Amniotic epithelial cell (primary cell): ENCODE results near the gene NT5E.

Experiments used
- DNase-seq: peaks from one replicate; pipeline ENCODE4 v3.0.0-alpha.2; 2010; ENCODE audit warnings: low read depth

Gene NT5E

GRCh38 chr6:85493389-85493788, 43.5 kb downstream of the NT5E start:
- no peak for DNase-seq

GRCh38 chr6:85494547-85495536, 45.0 kb downstream of the NT5E start:
- peak; percentile 82 for DNase-seq

- DNase-seq, result no peak
Observed at GRCh38 chr6:85496009-85496579, 46.2 kb downstream of the NT5E start.

- DNase-seq, result no peak
Observed at GRCh38 chr6:85496856-85497255, 47.0 kb downstream of the NT5E start.

- DNase-seq, result peak; percentile 4
Observed at GRCh38 chr6:85498596-85499258, 48.8 kb downstream of the NT5E start.

- no peak for DNase-seq
Observed at GRCh38 chr6:85506441-85507093, 56.7 kb downstream of the NT5E start.

GRCh38 chr6:85516168-85516567, 66.3 kb downstream of the NT5E start:
- peak; percentile 47 for DNase-seq

GRCh38 chr6:85524281-85524680, 74.4 kb downstream of the NT5E start:
- peak; percentile 16 for DNase-seq

- DNase-seq, result peak; percentile 10
Observed at GRCh38 chr6:85537055-85537494, 87.2 kb downstream of the NT5E start.

GRCh38 chr6:85544776-85545175, 94.9 kb downstream of the NT5E start:
- DNase-seq, result peak; percentile 10
